HG03025 (cell line): ENCODE measurements around the gene EXD1.
"Not testable (repeated sequence)": the region's sequence is repeated elsewhere in the genome, so short reads cannot be mapped to it uniquely, and the experiment has no call there.

Source experiments
- ATAC-seq: cut with Tn5 transposase; IDR thresholded peaks from one replicate; pipeline ENCODE4 v1.9.1; 2021; ENCODE audit warnings: mild to moderate bottlenecking, moderate library complexity; ENCODE audit not compliant: unreplicated experiment, low FRiP score

EXD1 gene

GRCh38 chr15:41150279-41150678 is 80.3 kb downstream of the EXD1 start:
- ATAC-seq, result no peak

GRCh38 chr15:41148065-41148464 is 82.5 kb downstream of the EXD1 start:
- no peak for ATAC-seq

- no peak for ATAC-seq
These were observed 90.9 kb downstream of the EXD1 start for GRCh38 chr15:41139619-41140018.

GRCh38 chr15:41139112-41139511 is 91.4 kb downstream of the EXD1 start:
- not testable (repeated sequence) for ATAC-seq

GRCh38 chr15:41135580-41135979 is 95.0 kb downstream of the EXD1 start:
- not testable (repeated sequence) for ATAC-seq

- no peak for ATAC-seq
These were observed 97.1 kb downstream of the EXD1 start for GRCh38 chr15:41133454-41133853.
